ENCODE data around the gene CHRM1.

CHRM1 gene

GRCh38 chr11:62925745-62926679, 4.8 kb upstream of the CHRM1 start:
- DNase-seq (ENCODE audit: low read depth): no peak

GRCh38 chr11:62925308-62925707, 4.1 kb upstream of the CHRM1 start:
- no peak for DNase-seq (ENCODE audit: low read depth)

DNA sequence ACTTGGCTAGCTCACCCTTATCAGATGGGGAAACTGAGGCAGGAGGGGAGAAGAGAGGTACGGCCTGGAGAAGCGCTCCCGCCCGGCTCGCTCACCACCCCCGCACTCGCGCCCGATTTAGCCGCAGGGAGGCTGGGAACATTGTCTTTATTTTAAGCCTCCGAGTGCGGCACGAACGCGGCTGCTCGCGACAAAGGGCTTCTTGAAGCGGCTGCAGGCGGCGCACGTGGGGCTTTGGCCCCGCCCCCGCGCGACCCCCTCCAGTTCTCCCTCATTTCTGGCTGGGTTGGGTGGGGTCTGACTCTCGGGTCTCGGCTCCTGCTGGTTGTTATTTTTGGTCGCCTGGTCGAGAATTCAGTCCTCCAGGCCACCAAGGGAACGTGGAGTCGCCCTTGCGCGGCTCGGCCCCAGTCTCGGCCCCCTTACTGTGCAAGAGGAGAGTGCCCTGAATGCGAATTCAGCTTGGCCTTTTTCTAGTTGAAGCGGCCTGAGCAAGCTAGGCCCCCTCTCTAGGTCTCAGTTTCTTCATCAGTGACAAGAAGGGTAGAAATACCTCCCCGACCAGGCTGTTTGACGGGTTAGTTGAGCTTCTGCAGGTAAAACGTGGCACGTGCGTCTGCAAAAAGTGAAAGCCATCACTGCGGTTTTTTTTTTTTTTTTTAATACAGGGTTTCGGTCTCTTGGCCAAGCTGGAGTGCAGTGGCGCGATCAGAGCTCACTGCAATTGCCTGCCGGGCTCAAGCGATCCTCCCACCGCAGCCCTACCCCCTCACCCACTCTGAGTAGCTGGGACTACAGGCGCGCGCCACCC, 2.6 kb upstream of the CHRM1 start:
- DNase-seq (ENCODE audit: low read depth): no peak

- DNase-seq (ENCODE audit: low read depth): no peak
Observed at GRCh38 chr11:62922653-62923431, 1.7 kb upstream of the CHRM1 start.

- no peak for DNase-seq (ENCODE audit: low read depth)
Observed at GRCh38 chr11:62922189-62922589, 1.0 kb upstream of the CHRM1 start.

DNA sequence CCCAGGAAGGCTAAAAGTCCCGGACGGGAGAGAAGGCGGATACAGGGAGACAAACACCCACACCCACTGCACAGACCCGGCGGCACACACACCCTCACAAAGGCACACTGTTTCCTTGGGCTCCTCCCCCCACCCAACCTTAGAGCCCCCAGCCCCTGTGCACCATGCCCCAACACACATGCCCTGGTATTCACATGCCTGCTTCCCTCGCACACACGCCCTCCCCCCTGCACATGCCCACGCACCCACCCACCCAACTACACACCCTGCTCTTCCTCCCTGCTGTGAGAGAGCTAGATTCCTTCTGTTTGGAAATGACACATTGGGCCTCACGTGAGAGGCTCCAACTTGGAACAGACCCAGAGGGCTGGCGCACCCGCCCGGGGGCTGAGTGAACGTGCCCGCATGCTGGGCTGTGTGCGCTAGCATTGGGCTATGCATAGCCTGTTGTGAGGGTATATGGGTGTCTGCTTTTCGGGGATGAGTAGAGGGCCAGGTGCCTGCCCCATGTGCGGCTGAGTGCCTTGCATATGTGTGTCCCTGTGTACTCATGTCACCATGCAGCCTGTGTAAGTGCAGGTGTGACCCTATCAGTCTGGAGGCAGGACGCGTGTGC, 518 bp upstream of the CHRM1 start:
- DNase-seq (ENCODE audit: low read depth): no peak

DNA sequence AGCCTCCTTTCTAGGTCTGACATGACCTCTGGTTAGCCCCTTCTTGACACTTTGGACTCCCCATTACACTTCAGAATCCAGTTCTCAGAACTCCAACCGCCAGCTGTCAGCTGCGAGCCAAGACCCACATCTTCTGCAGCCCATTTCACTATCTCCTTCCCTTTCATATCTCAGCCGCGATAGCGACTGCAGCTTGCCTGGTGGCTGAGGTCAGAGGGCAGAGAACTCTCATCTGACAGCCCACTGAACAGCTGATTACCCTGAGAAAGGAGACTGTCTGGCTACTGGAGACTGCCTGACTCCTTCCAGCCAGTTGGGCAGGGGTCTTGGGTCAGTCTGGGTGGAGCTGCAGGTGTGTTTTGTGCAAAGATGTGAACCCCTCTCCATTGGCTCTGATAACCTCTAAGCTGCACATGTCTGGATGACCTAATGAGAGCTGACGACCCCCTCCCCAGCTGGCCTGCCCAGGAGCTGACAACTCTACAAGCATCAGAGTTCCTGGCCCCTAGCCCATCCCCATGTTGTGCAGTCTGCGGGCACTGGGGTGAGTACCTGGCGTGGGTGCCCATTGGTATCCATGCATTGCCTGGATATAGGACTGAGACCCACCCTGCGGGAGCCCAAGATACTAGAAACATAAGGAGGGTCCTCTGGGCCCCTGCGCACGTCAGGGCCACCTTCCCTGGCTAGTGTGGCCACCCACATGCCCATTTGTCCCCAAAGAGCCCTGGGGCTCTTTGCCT, 1.1 kb downstream of the CHRM1 start:
- no peak for DNase-seq (ENCODE audit: low read depth)

GRCh38 chr11:62919476-62919875, 1.7 kb downstream of the CHRM1 start:
- DNase-seq (ENCODE audit: low read depth): no peak

- DNase-seq (ENCODE audit: low read depth): no peak
Observed at GRCh38 chr11:62918531-62918930, 2.6 kb downstream of the CHRM1 start.

GRCh38 chr11:62917906-62918502, 3.2 kb downstream of the CHRM1 start:
- DNase-seq (ENCODE audit: low read depth): no peak

GRCh38 chr11:62914416-62914815, 6.7 kb downstream of the CHRM1 start:
- DNase-seq (ENCODE audit: low read depth): no peak

DNA sequence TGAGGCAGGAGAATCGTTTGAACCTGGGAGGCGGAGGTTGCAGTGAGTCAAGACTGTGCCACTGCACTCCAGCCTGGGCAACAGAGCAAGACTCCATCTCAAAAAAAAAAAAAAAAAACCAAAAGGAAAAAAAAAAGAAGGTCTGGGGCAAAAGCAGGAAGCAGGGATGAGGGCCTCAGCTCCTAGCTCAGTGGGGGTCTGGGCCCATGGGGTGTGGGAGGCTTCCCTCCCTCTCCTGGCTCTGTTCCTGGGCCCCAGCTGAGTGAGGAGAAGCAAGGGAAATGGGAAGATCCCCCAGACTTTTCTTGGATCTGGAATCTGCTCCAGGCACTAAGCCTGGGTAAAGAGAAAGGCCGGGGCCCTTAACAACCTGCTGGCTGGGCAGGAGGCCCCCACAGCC, 8.9 kb downstream of the CHRM1 start:
- DNase-seq (ENCODE audit: low read depth): no peak

GRCh38 chr11:62911137-62912130, 9.7 kb downstream of the CHRM1 start:
- DNase-seq (ENCODE audit: low read depth): no peak

- no peak for DNase-seq (ENCODE audit: low read depth)
Observed at GRCh38 chr11:62910141-62910882, 10.9 kb downstream of the CHRM1 start.

DNA sequence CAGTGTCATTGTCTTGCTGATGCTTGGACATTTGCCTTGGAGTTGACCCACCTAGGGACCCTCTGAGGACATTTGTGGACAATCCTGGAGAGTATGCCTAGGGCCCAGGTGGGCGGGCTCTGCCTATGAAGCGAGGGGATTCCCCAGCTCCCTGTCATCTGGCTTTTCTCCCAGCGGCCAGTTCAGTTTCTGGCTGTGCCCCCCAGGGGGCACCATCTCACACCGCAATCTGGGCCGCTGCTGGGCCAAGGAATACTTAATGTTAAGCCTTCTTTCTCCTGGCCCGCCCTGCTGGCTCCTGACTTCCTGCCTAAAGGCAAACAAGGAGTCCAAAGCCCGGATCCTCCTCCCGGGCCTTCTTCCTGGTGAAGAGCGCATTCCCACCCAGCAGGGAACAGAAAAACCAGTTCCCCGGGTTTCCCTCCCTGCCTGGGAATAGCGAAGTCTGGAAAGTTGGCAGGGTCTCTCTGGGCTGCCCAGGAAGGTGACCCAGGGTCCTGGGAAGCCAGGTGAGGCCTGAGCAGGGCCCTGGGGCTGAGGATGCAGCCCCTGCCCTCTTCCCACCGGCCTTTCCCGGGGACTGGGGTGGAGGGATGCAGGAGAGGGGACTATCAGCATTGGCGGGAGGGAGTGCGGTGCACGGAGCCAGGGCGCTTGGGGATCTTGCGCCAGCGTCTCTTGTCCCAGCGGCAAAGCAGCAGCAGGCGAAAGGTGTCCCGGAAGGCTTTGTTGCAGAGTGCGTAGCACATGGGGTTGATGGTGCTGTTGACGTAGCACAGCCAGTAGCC, 11.9 kb downstream of the CHRM1 start:
- DNase-seq (ENCODE audit: low read depth): no peak

- DNase-seq (ENCODE audit: low read depth): no peak
Observed at GRCh38 chr11:62908468-62909072, 12.6 kb downstream of the CHRM1 start.

- no peak for DNase-seq (ENCODE audit: low read depth)
Observed at GRCh38 chr11:62905927-62906531, 15.1 kb downstream of the CHRM1 start.
